ENCODE measurements around the gene RNASE13. TPM values are rescaled to one million over a fixed set of nuclear protein-coding genes. Genes with fewer than 3 reads are reported as not detected.

Gene RNASE13
- total RNA-seq, 3 donors from 2014 or later = not detected

GRCh38 chr14:21025371-21026273, 9.0 kb downstream of the RNASE13 start:
- ATAC-seq (peak; percentile 36), DNase-seq (peak; percentile 58 to 76 (median 76))
- Histone ChIP-seq H3K36me3 (ENCODE audit: low read depth) (no peaks in the 10 kb centered on the region), H3K4me1 (ENCODE audit: low read depth) (peaks cover 12% of the 10 kb centered on the region), H3K9me3 (no peaks in the 10 kb centered on the region), H3K4me3 (peak overlapping the region; percentile 39)
- intact Hi-C loops (cut with DNase I, micrococcal nuclease) = no loop called here
- no peak for TF ChIP-seq CTCF (IDR thresholded peaks at IDR 0.05)

DNA sequence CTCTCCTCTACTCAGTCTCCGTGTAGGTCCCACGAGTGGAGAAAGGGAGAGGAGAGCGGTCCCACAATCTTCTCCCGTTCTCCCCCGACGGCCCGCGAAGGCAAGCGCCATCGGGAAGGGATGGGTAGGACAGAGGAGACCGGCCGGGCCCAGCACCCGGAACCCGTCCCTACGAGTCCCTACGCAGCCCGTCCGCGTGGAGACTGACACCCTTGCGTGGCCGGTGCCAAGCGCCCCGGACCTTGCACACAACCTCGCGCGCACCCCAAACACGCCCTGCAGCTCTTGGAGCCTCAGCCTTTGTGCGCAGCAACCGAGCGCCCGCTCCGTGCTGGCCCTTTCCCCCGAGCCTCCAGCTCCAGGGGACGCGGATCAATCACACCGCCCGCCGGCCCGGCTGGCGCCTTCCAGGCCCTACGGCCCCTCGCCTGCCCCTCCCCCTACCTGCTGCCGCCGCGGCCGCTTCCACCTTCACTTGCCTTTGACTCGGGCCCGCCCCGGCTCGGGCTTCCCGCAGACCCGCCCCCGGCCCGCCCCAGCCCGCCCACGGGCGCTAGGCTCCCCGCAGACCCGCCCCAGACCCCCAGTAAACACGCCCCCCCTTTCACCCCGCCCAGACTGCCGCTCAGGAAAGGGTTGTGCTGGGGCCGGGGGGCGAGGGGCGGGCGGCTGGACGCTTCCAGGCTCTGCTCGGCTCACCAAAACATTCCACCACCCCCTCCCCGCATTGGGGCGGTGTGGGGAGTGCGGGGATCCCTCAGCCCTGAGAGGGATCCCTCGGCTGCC, 9.8 kb downstream of the RNASE13 start, which contains the start of gene NDRG2:
NDRG2 (minus strand) TSS at position 477 of the 786 bp plus-strand sequence. CDS start 1,746 bp downstream, outside the sequence.
- DNase-seq (peak; percentile 90 to 92 (median 92)), ATAC-seq (peak; percentile 93)
- Histone ChIP-seq H3K4me3 (peak within 1 kb of the TSS; percentile 39), H3K4me1 (ENCODE audit: low read depth) (peaks cover 12% of the 10 kb centered on the region), H3K36me3 (ENCODE audit: low read depth) (no peaks in the 10 kb centered on the region), H3K9me3 (no peaks in the 10 kb centered on the region)
- intact Hi-C loops (cut with DNase I, micrococcal nuclease) = no loop called here
- no peak for TF ChIP-seq CTCF (IDR thresholded peaks at IDR 0.05)

DNA sequence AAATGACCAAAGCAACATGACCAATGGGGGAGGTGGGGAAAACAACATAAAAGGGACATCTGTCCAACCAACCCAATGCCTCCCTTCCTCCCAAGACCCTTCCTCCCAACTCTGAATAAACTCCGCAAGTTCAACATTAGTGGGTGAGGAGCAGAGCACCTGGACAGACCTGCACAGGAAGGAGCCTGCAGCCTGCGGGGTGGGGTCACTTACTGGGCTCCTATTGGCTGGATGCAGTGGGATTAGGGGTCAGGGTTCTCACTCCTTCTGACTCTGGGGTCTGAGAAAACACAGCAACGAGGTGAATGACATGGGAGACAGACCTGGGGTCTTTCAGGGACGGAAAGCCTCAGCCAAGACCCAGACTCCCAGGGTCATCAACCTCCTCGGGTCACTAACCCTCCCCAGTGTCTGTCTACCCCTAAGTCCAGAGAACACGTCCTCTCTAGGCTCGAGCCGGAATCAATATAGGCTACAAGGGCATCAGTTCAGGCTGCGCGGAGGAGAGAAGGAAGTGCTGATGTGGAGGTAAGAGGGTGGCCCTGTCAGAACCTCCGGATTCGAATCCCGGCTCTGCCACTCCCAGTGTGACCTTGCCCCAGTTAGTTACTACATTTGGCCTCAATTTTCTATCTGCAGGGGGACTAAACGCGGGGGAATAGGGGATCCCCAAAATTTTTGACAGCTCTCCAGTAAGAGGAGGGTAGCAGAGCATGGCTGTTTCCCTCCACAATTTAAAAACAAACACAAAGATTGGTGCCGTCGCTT, 10.6 kb downstream of the RNASE13 start:
- intact Hi-C loops (cut with DNase I, micrococcal nuclease) = no loop called here
- Histone ChIP-seq H3K4me3 (peak overlapping the region; percentile 39), H3K9me3 (no peaks in the 10 kb centered on the region), H3K4me1 (ENCODE audit: low read depth) (peaks cover 12% of the 10 kb centered on the region), H3K36me3 (ENCODE audit: low read depth) (no peaks in the 10 kb centered on the region)
- peak; percentile 69 for ATAC-seq
- peak in 2 of 3 donors; percentile 53 to 57 for DNase-seq
- no peak for TF ChIP-seq CTCF (IDR thresholded peaks at IDR 0.05)

- no peak for ATAC-seq
- intact Hi-C loops (cut with DNase I, micrococcal nuclease) = no loop called here
- no peak for TF ChIP-seq CTCF (IDR thresholded peaks at IDR 0.05)
Observed at GRCh38 chr14:21023174-21023573, 11.4 kb downstream of the RNASE13 start.

GRCh38 chr14:21022686-21023085, 11.9 kb downstream of the RNASE13 start:
- H3K9me3 ChIP-seq = no peaks in the 10 kb centered on the region
- H3K4me1 ChIP-seq (ENCODE audit: low read depth) = peaks cover 12% of the 10 kb centered on the region
- intact Hi-C loops (cut with DNase I, micrococcal nuclease) = no loop called here
- ATAC-seq = no peak
- no peaks in the 10 kb centered on the region for H3K36me3 ChIP-seq (ENCODE audit: low read depth)
- no peak for DNase-seq
- no peak overlapping the region for H3K4me3 ChIP-seq
- TF ChIP-seq CTCF (IDR thresholded peaks at IDR 0.05) = no peak

More at GRCh38 chr14:21023174-21023573, 11.4 kb downstream of the RNASE13 start:
- H3K9me3 ChIP-seq = no peaks in the 10 kb centered on the region
- peaks cover 12% of the 10 kb centered on the region for H3K4me1 ChIP-seq (ENCODE audit: low read depth)
- no peaks in the 10 kb centered on the region for H3K36me3 ChIP-seq (ENCODE audit: low read depth)
- DNase-seq = no peak
- H3K4me3 ChIP-seq = no peak overlapping the region

All from mucosa of descending colon (tissue), 3 donors.